Occipital lobe (tissue), 3 donors: Measurements from ENCODE around the gene MNDA. TPM values are rescaled to one million over a fixed set of nuclear protein-coding genes. Genes with fewer than 3 reads are reported as not detected.
"Not testable (repeated sequence)": the region's sequence is repeated elsewhere in the genome, so short reads cannot be mapped to it uniquely, and the experiment has no call there.

Experiments
- DNase-seq: peaks from one replicate; lab custom pipeline; 2025; lab: John Stamatoyannopoulos, UW
- small RNA-seq: library from RNA; depleted of rRNA; stranded (forward); fragments of <200 nt; gene quantifications from one replicate; pipeline ENCODE3, GENCODE V24; 2014
- total RNA-seq: library from RNA; depleted of rRNA; stranded (reverse); fragments of >200 nt; gene quantifications from one replicate; pipeline ENCODE4 v1.2.3, GENCODE V29; 2014

The MNDA gene
- total RNA-seq, 1 donor from 2014 or later: 4.2 TPM

- DNase-seq: no peak
These were observed 7.5 kb downstream of the MNDA start for GRCh38 chr1:158838660-158839059.

- no peak for DNase-seq
These were observed 8.4 kb downstream of the MNDA start for GRCh38 chr1:158839566-158839965.

- DNase-seq: no peak
These were observed 9.1 kb downstream of the MNDA start for GRCh38 chr1:158840236-158840635.

GRCh38 chr1:158864595-158864994, 33.4 kb downstream of the MNDA start:
- DNase-seq: no peak

- DNase-seq: not testable (repeated sequence)
These were observed 39.3 kb downstream of the MNDA start for GRCh38 chr1:158870438-158870837.

GRCh38 chr1:158873141-158873540, 42.0 kb downstream of the MNDA start:
- no peak for DNase-seq

- DNase-seq: no peak
These were observed 62.5 kb downstream of the MNDA start for GRCh38 chr1:158893654-158894053.

- DNase-seq: no peak
These were observed 67.6 kb downstream of the MNDA start for GRCh38 chr1:158898722-158899121.

Small RNAs within 50 kb of the gene (small RNA-seq; reads per million reads assigned to genes)
- gene OR2AQ1P: not detected

Other genes starting within 250 kb of the MNDA start
- not detected for gene OR10Z1, start 226.1 kb upstream of the MNDA start, total RNA-seq
- 0.94 TPM for gene SPTA1, start 144.6 kb upstream of the MNDA start, total RNA-seq
- not detected for gene OR6K2, start 130.7 kb upstream of the MNDA start, total RNA-seq
- gene OR6K3, start 110.6 kb upstream of the MNDA start, total RNA-seq: not detected
- not detected for gene OR6K6, start 76.6 kb upstream of the MNDA start, total RNA-seq
- gene OR6N1, start 59.2 kb upstream of the MNDA start, total RNA-seq: not detected
- gene OR6N2, start 50.1 kb upstream of the MNDA start, total RNA-seq: not detected
- not detected for gene PYHIN1, start 100.2 kb downstream of the MNDA start, total RNA-seq
- gene IFI16, start 178.6 kb downstream of the MNDA start, total RNA-seq: 23.4 TPM
- 23.4 TPM for gene AIM2, start 245.4 kb downstream of the MNDA start, total RNA-seq